ENCODE measurements around the gene HJV. TPM values are rescaled to one million over a fixed set of nuclear protein-coding genes. Genes with fewer than 3 reads are reported as not detected.

Gene HJV
- polyA plus RNA-seq, 4 donors, result 0.13 TPM; not detected in 2

GRCh38 chr1:145978854-145979745 lies 42.4 kb downstream of the HJV start:
- peak; percentile 86 to 98 (median 96) for DNase-seq (ENCODE audit: low read depth in 4 of 4, low spot score in 3 of 4)

GRCh38 chr1:145978471-145978853 lies 43.1 kb downstream of the HJV start:
- no peak for DNase-seq (ENCODE audit: low read depth in 4 of 4, low spot score in 3 of 4)

- no peak for DNase-seq (ENCODE audit: low read depth in 4 of 4, low spot score in 3 of 4)
These were observed 43.8 kb downstream of the HJV start for GRCh38 chr1:145977486-145978470.

- DNase-seq (ENCODE audit: low read depth in 4 of 4, low spot score in 3 of 4), result no peak
These were observed 44.5 kb downstream of the HJV start for GRCh38 chr1:145977016-145977415.

- no peak for DNase-seq (ENCODE audit: low read depth in 4 of 4, low spot score in 3 of 4)
These were observed 46.3 kb downstream of the HJV start for GRCh38 chr1:145975216-145975615.

- DNase-seq (ENCODE audit: low read depth in 4 of 4, low spot score in 3 of 4), result no peak
These were observed 46.8 kb downstream of the HJV start for GRCh38 chr1:145974721-145975120.

- no peak for DNase-seq (ENCODE audit: low read depth in 4 of 4, low spot score in 3 of 4)
These were observed 49.0 kb downstream of the HJV start for GRCh38 chr1:145972580-145972979.

Other genes with a start within 250 kb of the HJV start
- 10 to 100 TPM; 12.6 to 18.0 (median 16.9) TPM for gene RNF115, start 197.6 kb downstream of the HJV start, polyA plus RNA-seq (ENCODE audit: insufficient read length in 4 of 4)
- 10 to 100 TPM; 34.8 to 36.1 (median 35.1) TPM for gene POLR3C, start 197.5 kb downstream of the HJV start, polyA plus RNA-seq (ENCODE audit: insufficient read length in 4 of 4)
- 1 to 10 TPM; 6.1 to 7.3 (median 6.8) TPM for gene NUDT17, start 176.1 kb downstream of the HJV start, polyA plus RNA-seq (ENCODE audit: insufficient read length in 4 of 4)
- 10 to 100 TPM; 52.9 to 56.8 (median 54.7) TPM for gene PIAS3, start 162.7 kb downstream of the HJV start, polyA plus RNA-seq (ENCODE audit: insufficient read length in 4 of 4)
- 1 to 10 TPM; 1.6 to 2.8 (median 2.1) TPM for gene ANKRD35, start 135.9 kb downstream of the HJV start, polyA plus RNA-seq (ENCODE audit: insufficient read length in 4 of 4)
- under 1 TPM; 0.80 to 0.91 (median 0.82) TPM for gene ITGA10, start 111.7 kb downstream of the HJV start, polyA plus RNA-seq (ENCODE audit: insufficient read length in 4 of 4)
- gene PEX11B, start 103.0 kb downstream of the HJV start, polyA plus RNA-seq (ENCODE audit: insufficient read length in 4 of 4), result 10 to 100 TPM; 52.7 to 64.8 (median 63.1) TPM
- 100 to 1,000 TPM; 191 to 214 (median 201) TPM for gene RBM8A, start 94.3 kb downstream of the HJV start, polyA plus RNA-seq (ENCODE audit: insufficient read length in 4 of 4)
- gene LIX1L, start 63.7 kb downstream of the HJV start, polyA plus RNA-seq (ENCODE audit: insufficient read length in 4 of 4), result 10 to 100 TPM; 25.3 to 31.2 (median 29.2) TPM
- under 1 TPM; 0.54 to 0.76 (median 0.71) TPM for gene ANKRD34A, start 57.2 kb downstream of the HJV start, polyA plus RNA-seq (ENCODE audit: insufficient read length in 4 of 4)
- 10 to 100 TPM; 33.7 to 40.0 (median 36.1) TPM for gene POLR3GL, start 57.0 kb downstream of the HJV start, polyA plus RNA-seq (ENCODE audit: insufficient read length in 4 of 4)
- 100 to 1,000 TPM; 423 to 571 (median 523) TPM for gene TXNIP, start 25.2 kb downstream of the HJV start, polyA plus RNA-seq (ENCODE audit: insufficient read length in 4 of 4)
- 1 to 10 TPM; 2.1 to 3.4 (median 2.9) TPM for gene NBPF10, start 123.1 kb upstream of the HJV start, polyA plus RNA-seq (ENCODE audit: insufficient read length in 4 of 4)
- gene NOTCH2NLA, start 207.3 kb upstream of the HJV start, polyA plus RNA-seq (ENCODE audit: insufficient read length in 4 of 4), result 10 to 100 TPM; 42.0 to 52.7 (median 45.5) TPM

Data from right renal pelvis (tissue), 4 donors.